Right lobe of liver (tissue), 6 donors: ENCODE measurements around the gene EPB41L1. TPM values are rescaled to one million over a fixed set of nuclear protein-coding genes. Genes with fewer than 3 reads are reported as not detected.
A peak's percentile ranks its signal among the peaks of the same experiment; 100 is the strongest.

Source experiments
- ATAC-seq, 4 donors: fragments of 200-7000 bp; cut with Tn5 transposase; one replicate each; pipeline ENCODE4 v1.9.1; 2020; ENCODE audit warnings: mild to moderate bottlenecking in 4 of 4, moderate library complexity in 4 of 4
- DNase-seq, 3 donors: peaks; one replicate each; pipeline ENCODE4 v3.0.0-alpha.2; 2020
- H3K27ac ChIP-seq, 3 donors: fragments of 200-600 bp; one replicate each; pipeline ENCODE4 v1.8.0; 2022
- H3K27me3 ChIP-seq, 2 donors: fragments of 200-600 bp; one replicate each; pipeline ENCODE4 v1.8.0; 2022
- H3K36me3 ChIP-seq, 4 donors: fragments of 200-600 bp; sonication (generic) in 1 of 4; one replicate each; pipeline versions ENCODE4 v1.5.1 to v1.8.0; 2017 to 2022; ENCODE audit warnings: control low read depth in 1 of 4
- H3K4me1 ChIP-seq, 4 donors: fragments of 200-600 bp; sonication (generic) in 1 of 4; one replicate each; pipeline versions ENCODE4 v1.5.1 to v1.8.0; 2017 to 2022; ENCODE audit warnings: control low read depth in 1 of 4
- H3K4me3 ChIP-seq, 3 donors: fragments of 200-600 bp; one replicate each; pipeline ENCODE4 v1.8.0; 2022
- H3K9me3 ChIP-seq, 4 donors: fragments of 200-600 bp; sonication (generic) in 1 of 4; one replicate each; pipeline versions ENCODE4 v1.5.1 to v1.8.0; 2017 to 2022; ENCODE audit warnings: control low read depth in 1 of 4
- POLR2A ChIP-seq: fragments of 450-650 bp; IDR thresholded peaks from one replicate; pipeline ENCODE4 v1.6.1; 2017; ENCODE audit warnings: antibody characterized with exemption, mild to moderate bottlenecking
- WGBS: methylation state at CpG from one replicate; pipeline ENCODE4 v1.1.6; 2018; ENCODE audit warnings: low coverage, low lambda C conversion rate; ENCODE audit not compliant: insufficient coverage; ENCODE audit errors: missing lambda C conversion rate; 5-methylcytosine and 5-hydroxymethylcytosine counted together
- intact Hi-C, 2 donors: fragments of 100-400 bp; cut with DNase I; formaldehyde crosslinking; loops; one replicate each; pipeline versions ENCODE4 v1.11.2 to v1.14.1; 2022
- total RNA-seq, 6 experiments: library from RNA; depleted of rRNA in 2 of 6; stranded (reverse); fragments of >200 nt in 2 of 6; fragmentation: NEBNext Ultra II Directional in 3 of 6; extraction: Animal tissue kit (Norgen Biotek cat#: 25700) in 3 of 6; gene quantifications; one replicate each; pipeline versions ENCODE4 v1.1.0 to v1.2.4, GENCODE V29; 2016 to 2023
- TF ChIP-seq, protein P1 (sequence below), 4 donors: fragments of 200-600 bp in 3 of 4; fragments of 450-650 bp in 1 of 4; IDR thresholded peaks; one replicate each; pipeline versions ENCODE4 v1.5.1 to v1.8.0; 2016 to 2022; ENCODE audit warnings: antibody characterized with exemption in 4 of 4, mild to moderate bottlenecking in 2 of 4
- donor health status: DM: no; HTN: yes; CAD: no.
- donor health status: DM: no; HTN: no; CAD: no.
- donor health status: DM: no; HTN: no; CAD: no.
- donor health status: DM: no; HTN: yes; CAD: no.
- donor health status: DM: no; HTN: yes; CAD: no.

EPB41L1 gene
- total RNA-seq, 6 experiments from 2014 or later: 3.1 to 13.2 (median 5.3) TPM

DNA sequence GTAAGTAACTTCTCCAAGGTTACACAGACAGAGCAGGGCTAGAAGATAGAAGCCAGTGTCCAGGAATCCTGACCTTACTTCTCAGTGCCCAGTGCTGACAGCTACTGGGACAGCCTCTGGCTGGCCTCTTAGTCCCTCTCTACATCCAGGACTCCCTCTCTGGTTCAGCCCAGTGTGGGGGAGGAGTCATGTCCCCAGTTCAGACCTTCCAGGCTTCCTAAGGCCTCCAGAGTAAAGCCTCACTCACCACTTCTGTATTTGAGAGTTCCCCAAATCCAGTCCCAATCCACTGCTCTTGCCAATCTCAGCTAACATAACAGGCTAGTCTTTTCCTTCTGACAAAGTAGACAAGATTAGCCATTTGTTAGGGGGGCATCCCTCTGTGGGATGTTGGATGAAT lies 36.9 kb upstream of the EPB41L1 start:
- no peaks in the 10 kb centered on the region for H3K27me3 ChIP-seq
- no peak overlapping the region for H3K27ac ChIP-seq
- H3K4me1 ChIP-seq: no peaks in the 10 kb centered on the region
- H3K36me3 ChIP-seq: no peaks in the 10 kb centered on the region
- DNase-seq (no peak), ATAC-seq (peak; percentile 17 to 55 (median 45))
- no peak overlapping the region for H3K4me3 ChIP-seq
- TF ChIP-seq, protein P1, sequence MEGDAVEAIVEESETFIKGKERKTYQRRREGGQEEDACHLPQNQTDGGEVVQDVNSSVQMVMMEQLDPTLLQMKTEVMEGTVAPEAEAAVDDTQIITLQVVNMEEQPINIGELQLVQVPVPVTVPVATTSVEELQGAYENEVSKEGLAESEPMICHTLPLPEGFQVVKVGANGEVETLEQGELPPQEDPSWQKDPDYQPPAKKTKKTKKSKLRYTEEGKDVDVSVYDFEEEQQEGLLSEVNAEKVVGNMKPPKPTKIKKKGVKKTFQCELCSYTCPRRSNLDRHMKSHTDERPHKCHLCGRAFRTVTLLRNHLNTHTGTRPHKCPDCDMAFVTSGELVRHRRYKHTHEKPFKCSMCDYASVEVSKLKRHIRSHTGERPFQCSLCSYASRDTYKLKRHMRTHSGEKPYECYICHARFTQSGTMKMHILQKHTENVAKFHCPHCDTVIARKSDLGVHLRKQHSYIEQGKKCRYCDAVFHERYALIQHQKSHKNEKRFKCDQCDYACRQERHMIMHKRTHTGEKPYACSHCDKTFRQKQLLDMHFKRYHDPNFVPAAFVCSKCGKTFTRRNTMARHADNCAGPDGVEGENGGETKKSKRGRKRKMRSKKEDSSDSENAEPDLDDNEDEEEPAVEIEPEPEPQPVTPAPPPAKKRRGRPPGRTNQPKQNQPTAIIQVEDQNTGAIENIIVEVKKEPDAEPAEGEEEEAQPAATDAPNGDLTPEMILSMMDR (IDR thresholded peaks at IDR 0.05): no peak
- TF ChIP-seq POLR2A: no peak
- no peaks in the 10 kb centered on the region for H3K9me3 ChIP-seq
- intact Hi-C loops: no loop called here

DNA sequence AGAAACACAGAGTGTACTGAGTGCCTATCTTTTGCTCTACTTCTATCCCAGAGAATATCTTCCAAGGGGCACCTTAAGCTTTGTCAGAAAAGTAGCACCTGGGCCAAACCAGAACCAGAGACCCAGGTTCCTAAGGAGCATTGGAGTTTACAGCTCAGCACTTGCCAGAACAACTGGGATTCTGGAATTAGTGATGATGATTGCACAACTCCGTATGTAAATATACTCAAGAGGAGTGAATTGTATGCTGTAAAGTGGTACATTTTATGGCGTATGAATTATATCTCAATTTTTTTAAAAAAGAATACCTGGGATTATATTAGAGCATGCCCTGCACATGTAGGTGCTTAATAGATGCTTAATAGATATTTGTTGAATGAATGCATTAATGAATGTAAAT lies 36.2 kb upstream of the EPB41L1 start:
- Histone ChIP-seq H3K4me3 (no peak overlapping the region), H3K27me3 (no peaks in the 10 kb centered on the region), H3K36me3 (no peaks in the 10 kb centered on the region), H3K4me1 (no peaks in the 10 kb centered on the region), H3K27ac (no peak overlapping the region), H3K9me3 (no peaks in the 10 kb centered on the region)
- no peak for ATAC-seq
- DNase-seq: no peak
- no peak for TF ChIP-seq POLR2A
- TF ChIP-seq, protein P1 (IDR thresholded peaks at IDR 0.05): no peak
- WGBS: 69% methylated on average over 2 of the region's 2 CpGs
- intact Hi-C loops: no loop called here

DNA sequence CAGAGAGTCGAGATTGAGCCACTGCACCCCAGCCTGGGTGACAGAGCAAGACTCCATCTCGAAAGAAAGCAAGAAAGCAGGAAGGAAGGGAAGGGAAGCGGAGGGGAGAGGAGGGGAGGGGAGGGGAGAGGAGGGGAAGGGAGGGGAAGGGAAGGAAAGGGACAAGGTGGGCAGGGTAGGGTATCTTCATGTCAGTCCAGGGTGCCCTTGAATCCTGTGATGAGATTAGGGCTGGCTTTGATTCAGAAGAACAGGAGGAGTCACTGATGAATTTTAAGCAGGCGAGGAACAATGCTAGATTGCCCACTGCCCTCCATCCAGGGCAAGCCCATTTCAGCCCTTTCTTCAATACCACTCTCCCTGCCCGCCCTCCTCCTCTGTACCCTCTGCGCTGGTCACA lies 35.0 kb upstream of the EPB41L1 start:
- no peak for ATAC-seq
- DNase-seq: no peak
- TF ChIP-seq POLR2A: no peak
- no peak overlapping the region for H3K4me3 ChIP-seq
- no peaks in the 10 kb centered on the region for H3K9me3 ChIP-seq
- no peaks in the 10 kb centered on the region for H3K27me3 ChIP-seq
- H3K4me1 ChIP-seq: no peaks in the 10 kb centered on the region
- 66% methylated on average over 2 of the region's 6 CpGs for WGBS
- H3K27ac ChIP-seq: no peak overlapping the region
- intact Hi-C loops: no loop called here
- H3K36me3 ChIP-seq: no peaks in the 10 kb centered on the region

DNA sequence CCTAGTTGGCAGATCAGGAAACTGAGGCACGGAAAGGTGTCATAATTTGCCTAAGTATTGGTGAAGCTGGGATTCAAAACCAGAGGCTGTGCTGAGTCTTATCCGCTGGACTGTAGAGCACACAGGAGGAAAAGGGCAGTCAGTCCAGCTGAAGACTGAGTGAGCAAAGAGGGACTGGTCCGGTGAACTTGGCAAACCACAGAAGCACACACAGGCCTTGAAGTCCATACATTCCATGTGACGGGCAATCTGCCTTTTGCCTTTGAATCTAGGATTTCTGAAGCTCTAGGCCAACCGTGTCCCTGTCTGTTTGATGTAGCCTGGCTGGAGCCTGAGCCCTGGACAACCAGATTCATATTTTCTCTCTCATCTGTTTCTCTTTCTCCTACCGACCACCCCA lies 34.3 kb upstream of the EPB41L1 start:
- no peak for TF ChIP-seq POLR2A
- TF ChIP-seq, protein P1 (IDR thresholded peaks at IDR 0.05): no peak
- no peak for ATAC-seq
- no peaks in the 10 kb centered on the region for H3K36me3 ChIP-seq
- intact Hi-C loops: no loop called here
- H3K9me3 ChIP-seq: no peaks in the 10 kb centered on the region
- H3K4me1 ChIP-seq: no peaks in the 10 kb centered on the region
- 80% methylated on average over 4 of the region's 6 CpGs for WGBS
- no peak for DNase-seq
- no peak overlapping the region for H3K4me3 ChIP-seq
- no peaks in the 10 kb centered on the region for H3K27me3 ChIP-seq
- no peak overlapping the region for H3K27ac ChIP-seq

DNA sequence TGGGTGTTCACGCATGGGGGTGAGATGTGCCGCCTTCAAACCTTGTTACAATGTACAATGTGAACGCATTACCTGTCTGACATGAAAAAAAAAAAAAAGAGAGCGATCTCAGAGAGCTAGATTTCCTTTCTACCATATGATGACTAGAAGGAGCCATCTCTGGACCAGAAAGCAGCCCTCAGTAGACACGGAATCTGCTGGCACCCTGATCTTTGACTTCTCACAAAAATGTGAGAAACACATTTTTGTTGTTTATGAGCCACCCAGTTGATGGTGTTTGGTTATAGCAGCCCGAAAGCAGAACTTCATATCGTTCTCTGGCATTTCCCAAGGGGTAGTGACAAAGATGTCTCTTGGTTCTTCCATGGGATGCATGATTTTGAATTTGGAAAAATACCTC lies 33.5 kb upstream of the EPB41L1 start:
- TF ChIP-seq, protein P1 (IDR thresholded peaks at IDR 0.05): no peak
- TF ChIP-seq POLR2A: no peak
- 80% methylated on average over 6 of the region's 7 CpGs for WGBS
- DNase-seq (no peak), ATAC-seq (no peak)
- intact Hi-C loops: no loop called here
- no peak overlapping the region for H3K27ac ChIP-seq
- no peak overlapping the region for H3K4me3 ChIP-seq
- H3K4me1 ChIP-seq: no peaks in the 10 kb centered on the region
- no peaks in the 10 kb centered on the region for H3K9me3 ChIP-seq
- no peaks in the 10 kb centered on the region for H3K36me3 ChIP-seq
- H3K27me3 ChIP-seq: no peaks in the 10 kb centered on the region
